IMR-90 (cell line): ENCODE results near the gene KLHDC7B.

ENCODE experiments used
- CHD1 ChIP-seq: IDR thresholded peaks from 2 replicates; pipeline ENCODE4 v1.6.1; 2012; ENCODE audit warnings: low read depth, low read length, improper control_type of control experiment
- MXI1 ChIP-seq: IDR thresholded peaks from 2 replicates; pipeline ENCODE4 v1.6.1; 2012; ENCODE audit warnings: low read depth, mild to moderate bottlenecking, low read length, moderate library complexity, borderline replicate concordance
- RCOR1 ChIP-seq: IDR thresholded peaks from 2 replicates; pipeline ENCODE4 v1.6.1; 2012; ENCODE audit warnings: mild to moderate bottlenecking, low read length, improper control_type of control experiment; ENCODE audit not compliant: insufficient replicate concordance
- TF ChIP-seq, protein P1 (sequence below): fragments of 150-350 bp; IDR thresholded peaks from 2 replicates; pipeline ENCODE4 v1.6.1; 2017; ENCODE audit warnings: mild to moderate bottlenecking, antibody characterized with exemption, low read length, low read depth
- TF ChIP-seq, protein P2 (sequence below): conservative IDR thresholded peaks from 2 replicates; pipeline ENCODE4 v1.5.1; 2012; ENCODE audit warnings: mild to moderate bottlenecking, low read depth, low read length, improper control_type of control experiment
- TF ChIP-seq, protein P3 (sequence below): fragments of 150-350 bp; IDR thresholded peaks from 2 replicates; pipeline ENCODE4 v1.6.1; 2016; ENCODE audit warnings: low read depth, mild to moderate bottlenecking, low read length, moderate library complexity, borderline replicate concordance

DNA sequence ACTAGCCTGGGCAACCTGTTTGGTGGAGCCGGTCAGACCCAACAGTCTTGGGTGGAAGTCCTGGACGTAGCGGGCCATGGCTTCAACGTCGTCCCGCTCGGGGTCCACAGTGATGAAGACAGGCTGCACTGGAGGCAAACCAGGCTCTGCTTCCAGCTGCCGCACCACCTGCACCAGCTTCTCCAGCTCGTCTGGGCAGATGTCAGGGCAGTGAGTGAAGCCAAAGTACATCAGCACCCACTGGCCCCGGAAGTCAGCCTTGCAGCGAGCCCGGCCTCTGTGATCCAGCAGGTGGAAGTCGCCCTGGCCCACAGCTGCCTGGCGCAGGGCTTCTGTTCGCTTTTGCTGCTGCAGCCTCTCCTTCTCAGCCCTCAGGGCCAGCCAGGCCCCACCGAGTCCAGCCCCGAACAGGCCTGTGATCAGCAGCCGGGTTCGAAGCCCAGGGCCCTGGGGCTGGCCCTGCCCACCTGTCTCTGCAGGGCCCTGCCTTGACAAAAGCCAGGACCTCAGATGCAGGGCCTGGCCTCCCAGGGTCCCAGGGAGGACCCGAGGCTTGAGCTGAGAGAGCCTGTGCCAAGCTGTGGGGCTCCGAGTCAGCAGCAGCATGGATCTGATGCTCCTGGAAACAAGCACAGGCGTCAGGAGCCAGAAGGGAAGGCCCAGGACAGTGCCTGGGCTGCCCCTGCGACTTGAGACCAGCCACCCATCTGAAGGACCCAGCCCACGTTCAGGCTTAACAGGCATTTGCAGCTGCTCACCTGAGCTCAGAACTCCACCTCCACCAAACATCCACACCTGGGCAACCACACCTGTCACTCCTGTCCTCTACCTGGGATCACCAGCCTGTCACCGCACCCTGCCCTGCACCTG, 21.7 kb upstream of the KLHDC7B start:
- TF ChIP-seq, protein P1, sequence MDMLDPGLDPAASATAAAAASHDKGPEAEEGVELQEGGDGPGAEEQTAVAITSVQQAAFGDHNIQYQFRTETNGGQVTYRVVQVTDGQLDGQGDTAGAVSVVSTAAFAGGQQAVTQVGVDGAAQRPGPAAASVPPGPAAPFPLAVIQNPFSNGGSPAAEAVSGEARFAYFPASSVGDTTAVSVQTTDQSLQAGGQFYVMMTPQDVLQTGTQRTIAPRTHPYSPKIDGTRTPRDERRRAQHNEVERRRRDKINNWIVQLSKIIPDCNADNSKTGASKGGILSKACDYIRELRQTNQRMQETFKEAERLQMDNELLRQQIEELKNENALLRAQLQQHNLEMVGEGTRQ: no peak
- TF ChIP-seq, protein P2, sequence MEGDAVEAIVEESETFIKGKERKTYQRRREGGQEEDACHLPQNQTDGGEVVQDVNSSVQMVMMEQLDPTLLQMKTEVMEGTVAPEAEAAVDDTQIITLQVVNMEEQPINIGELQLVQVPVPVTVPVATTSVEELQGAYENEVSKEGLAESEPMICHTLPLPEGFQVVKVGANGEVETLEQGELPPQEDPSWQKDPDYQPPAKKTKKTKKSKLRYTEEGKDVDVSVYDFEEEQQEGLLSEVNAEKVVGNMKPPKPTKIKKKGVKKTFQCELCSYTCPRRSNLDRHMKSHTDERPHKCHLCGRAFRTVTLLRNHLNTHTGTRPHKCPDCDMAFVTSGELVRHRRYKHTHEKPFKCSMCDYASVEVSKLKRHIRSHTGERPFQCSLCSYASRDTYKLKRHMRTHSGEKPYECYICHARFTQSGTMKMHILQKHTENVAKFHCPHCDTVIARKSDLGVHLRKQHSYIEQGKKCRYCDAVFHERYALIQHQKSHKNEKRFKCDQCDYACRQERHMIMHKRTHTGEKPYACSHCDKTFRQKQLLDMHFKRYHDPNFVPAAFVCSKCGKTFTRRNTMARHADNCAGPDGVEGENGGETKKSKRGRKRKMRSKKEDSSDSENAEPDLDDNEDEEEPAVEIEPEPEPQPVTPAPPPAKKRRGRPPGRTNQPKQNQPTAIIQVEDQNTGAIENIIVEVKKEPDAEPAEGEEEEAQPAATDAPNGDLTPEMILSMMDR: no peak
- TF ChIP-seq MXI1 (no peak), CHD1 (no peak), RCOR1 (no peak)
- TF ChIP-seq, protein P3, sequence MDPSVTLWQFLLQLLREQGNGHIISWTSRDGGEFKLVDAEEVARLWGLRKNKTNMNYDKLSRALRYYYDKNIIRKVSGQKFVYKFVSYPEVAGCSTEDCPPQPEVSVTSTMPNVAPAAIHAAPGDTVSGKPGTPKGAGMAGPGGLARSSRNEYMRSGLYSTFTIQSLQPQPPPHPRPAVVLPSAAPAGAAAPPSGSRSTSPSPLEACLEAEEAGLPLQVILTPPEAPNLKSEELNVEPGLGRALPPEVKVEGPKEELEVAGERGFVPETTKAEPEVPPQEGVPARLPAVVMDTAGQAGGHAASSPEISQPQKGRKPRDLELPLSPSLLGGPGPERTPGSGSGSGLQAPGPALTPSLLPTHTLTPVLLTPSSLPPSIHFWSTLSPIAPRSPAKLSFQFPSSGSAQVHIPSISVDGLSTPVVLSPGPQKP: no peak
